HG02642 (cell line): ENCODE measurements around the gene CCNB1IP1.
"Not testable (repeated sequence)": the region's sequence is repeated elsewhere in the genome, so short reads cannot be mapped to it uniquely, and the experiment has no call there.

Experiments
- ATAC-seq: cut with Tn5 transposase; IDR thresholded peaks from one replicate; pipeline ENCODE4 v1.9.1; 2021; ENCODE audit warnings: mild to moderate bottlenecking; ENCODE audit not compliant: unreplicated experiment, poor library complexity

The CCNB1IP1 gene

GRCh38 chr14:20332788-20333493 is at the start of gene CCNB1IP1:
TSS of gene CCNB1IP1 (minus strand) at chr14:20333279. CDS start at chr14:20316523, 16,756 bp downstream.
- peak; percentile 99 for ATAC-seq

- ATAC-seq, result no peak
These were observed 49.4 kb upstream of the CCNB1IP1 start for GRCh38 chr14:20382526-20382925.

- ATAC-seq, result no peak
These were observed 48.3 kb upstream of the CCNB1IP1 start for GRCh38 chr14:20381341-20381740.

GRCh38 chr14:20380681-20381080 is 47.6 kb upstream of the CCNB1IP1 start:
- no peak for ATAC-seq

GRCh38 chr14:20379743-20380142 is 46.7 kb upstream of the CCNB1IP1 start:
- no peak for ATAC-seq

- ATAC-seq, result no peak
These were observed 44.1 kb upstream of the CCNB1IP1 start for GRCh38 chr14:20377171-20377570.

- ATAC-seq, result no peak
These were observed 43.1 kb upstream of the CCNB1IP1 start for GRCh38 chr14:20376071-20376588.

- no peak for ATAC-seq
These were observed 42.4 kb upstream of the CCNB1IP1 start for GRCh38 chr14:20375471-20375870.

- ATAC-seq, result no peak
These were observed 39.7 kb upstream of the CCNB1IP1 start for GRCh38 chr14:20372796-20373195.

- ATAC-seq, result no peak
These were observed 32.8 kb upstream of the CCNB1IP1 start for GRCh38 chr14:20365928-20366327.

GRCh38 chr14:20358474-20358873 is 25.4 kb upstream of the CCNB1IP1 start:
- not testable (repeated sequence) for ATAC-seq

GRCh38 chr14:20356422-20356821 is 23.3 kb upstream of the CCNB1IP1 start:
- no peak for ATAC-seq

- no peak for ATAC-seq
These were observed 17.8 kb upstream of the CCNB1IP1 start for GRCh38 chr14:20350860-20351259.

GRCh38 chr14:20350282-20350681 is 17.2 kb upstream of the CCNB1IP1 start:
- no peak for ATAC-seq

GRCh38 chr14:20347747-20348146 is 14.7 kb upstream of the CCNB1IP1 start:
- ATAC-seq, result no peak

GRCh38 chr14:20346713-20347112 is 13.6 kb upstream of the CCNB1IP1 start:
- ATAC-seq, result no peak

GRCh38 chr14:20345366-20345765 is 12.3 kb upstream of the CCNB1IP1 start:
- ATAC-seq, result no peak

- ATAC-seq, result no peak
These were observed 10.8 kb upstream of the CCNB1IP1 start for GRCh38 chr14:20343862-20344220.

- ATAC-seq, result peak; percentile 92
These were observed 10.2 kb upstream of the CCNB1IP1 start, which contains the start of gene PARP2 for GRCh38 chr14:20343092-20343861. TSS of gene PARP2 (plus strand) at chr14:20343635. CDS start at chr14:20343642, 7 bp downstream.

GRCh38 chr14:20341646-20342045 is 8.6 kb upstream of the CCNB1IP1 start:
- ATAC-seq, result no peak

GRCh38 chr14:20341032-20341431 is 8.0 kb upstream of the CCNB1IP1 start:
- ATAC-seq, result not testable (repeated sequence)
